Colonic mucosa (tissue), 4 donors: Measurements from ENCODE around the gene LYRM2. TPM values are rescaled to one million over a fixed set of nuclear protein-coding genes. Genes with fewer than 3 reads are reported as not detected.

Experiments used
- DNase-seq: peaks from one replicate; pipeline ENCODE4 v3.0.0-alpha.2; 2020
- H3K27ac ChIP-seq: fragments of 200-600 bp; one replicate; pipeline ENCODE4 v1.8.0; 2021
- H3K27me3 ChIP-seq: fragments of 200-600 bp; one replicate; pipeline ENCODE4 v1.8.0; 2021
- H3K36me3 ChIP-seq: fragments of 200-600 bp; one replicate; pipeline ENCODE4 v1.8.0; 2021
- H3K4me1 ChIP-seq: fragments of 200-600 bp; one replicate; pipeline ENCODE4 v1.8.0; 2021; ENCODE audit warnings: mild to moderate bottlenecking
- H3K4me3 ChIP-seq: fragments of 200-600 bp; one replicate; pipeline ENCODE4 v1.8.0; 2021
- H3K9ac ChIP-seq, 2 donors: one replicate each; pipeline ENCODE4 v1.7.0; 2013; ENCODE audit warnings: control low read depth in 2 of 2, low read depth in 2 of 2, low read length in 2 of 2
- H3K9me3 ChIP-seq: fragments of 200-600 bp; one replicate; pipeline ENCODE4 v1.8.0; 2021
- CTCF ChIP-seq: fragments of 200-600 bp; IDR thresholded peaks from one replicate; pipeline ENCODE4 v1.8.0; 2022; ENCODE audit warnings: antibody characterized with exemption, mild to moderate bottlenecking
- intact Hi-C: fragments of 100-400 bp; cut with DNase I; formaldehyde crosslinking; loops from one replicate; pipeline ENCODE4 v1.14.1; 2022
- total RNA-seq, 2 donors: library from RNA; stranded (reverse); fragmentation: NEBNext Ultra II Directional in 1 of 2; extraction: Animal tissue kit (Norgen Biotek cat#: 25700) in 1 of 2; gene quantifications; one replicate each; pipeline ENCODE4 v1.2.1, GENCODE V29; 2021
- donor health status: healthy.
- donor health status: DM: no; HTN: no; CAD: no.
- donor health status: DM: no; HTN: no; CAD: no.

LYRM2 gene
- total RNA-seq, 2 donors from 2014 or later, result 28.7 to 43.5 TPM

GRCh38 chr6:89575562-89575960 lies 63.0 kb downstream of the LYRM2 start:
- no peaks in the 10 kb centered on the region for H3K4me1 ChIP-seq
- no peak for DNase-seq
- H3K9ac ChIP-seq, result no peak overlapping the region
- no peak overlapping the region for H3K4me3 ChIP-seq
- no peaks in the 10 kb centered on the region for H3K9me3 ChIP-seq
- intact Hi-C loops, result no loop called here
- no peak overlapping the region for H3K27ac ChIP-seq
- no peaks in the 10 kb centered on the region for H3K36me3 ChIP-seq
- no peaks in the 10 kb centered on the region for H3K27me3 ChIP-seq
- TF ChIP-seq CTCF, result no peak

- no peaks in the 10 kb centered on the region for H3K9me3 ChIP-seq
Observed at GRCh38 chr6:89574910-89575561, 63.5 kb downstream of the LYRM2 start.

GRCh38 chr6:89567630-89568390 lies 70.7 kb downstream of the LYRM2 start:
- no peak for TF ChIP-seq CTCF
- Histone ChIP-seq H3K4me1 (no peaks in the 10 kb centered on the region), H3K9me3 (no peaks in the 10 kb centered on the region), H3K27me3 (no peaks in the 10 kb centered on the region), H3K27ac (no peak overlapping the region), H3K4me3 (no peak overlapping the region), H3K9ac (no peak overlapping the region), H3K36me3 (no peaks in the 10 kb centered on the region)
- intact Hi-C loops, result no loop called here
- no peak for DNase-seq

More at GRCh38 chr6:89574910-89575561, 63.5 kb downstream of the LYRM2 start:
- Histone ChIP-seq H3K27me3 (no peaks in the 10 kb centered on the region), H3K4me1 (no peaks in the 10 kb centered on the region), H3K9ac (no peak overlapping the region), H3K36me3 (no peaks in the 10 kb centered on the region), H3K27ac (no peak overlapping the region), H3K4me3 (no peak overlapping the region)
- no peak for TF ChIP-seq CTCF
- intact Hi-C loops, result no loop called here
- DNase-seq, result no peak

GRCh38 chr6:89566930-89567629 lies 71.5 kb downstream of the LYRM2 start:
- no peak overlapping the region for H3K27ac ChIP-seq
- no peak for TF ChIP-seq CTCF
- no peak for DNase-seq
- H3K36me3 ChIP-seq, result no peaks in the 10 kb centered on the region
- no peaks in the 10 kb centered on the region for H3K9me3 ChIP-seq
- H3K9ac ChIP-seq, result no peak overlapping the region
- no peaks in the 10 kb centered on the region for H3K27me3 ChIP-seq
- no peak overlapping the region for H3K4me3 ChIP-seq
- no peaks in the 10 kb centered on the region for H3K4me1 ChIP-seq
- intact Hi-C loops, result no loop called here

- no peak for TF ChIP-seq CTCF
- Histone ChIP-seq H3K9ac (no peak overlapping the region), H3K36me3 (no peaks in the 10 kb centered on the region), H3K9me3 (no peaks in the 10 kb centered on the region), H3K4me3 (no peak overlapping the region), H3K27ac (no peak overlapping the region), H3K27me3 (no peaks in the 10 kb centered on the region), H3K4me1 (no peaks in the 10 kb centered on the region)
- no peak for DNase-seq
- intact Hi-C loops, result no loop called here
Observed at GRCh38 chr6:89566008-89566800, 72.3 kb downstream of the LYRM2 start.
